ENCODE data around the gene TMPRSS15. TPM values are rescaled to one million over a fixed set of nuclear protein-coding genes. Genes with fewer than 3 reads are reported as not detected.

The TMPRSS15 gene
- total RNA-seq, 2 experiments from 2014 or later: not detected

DNA sequence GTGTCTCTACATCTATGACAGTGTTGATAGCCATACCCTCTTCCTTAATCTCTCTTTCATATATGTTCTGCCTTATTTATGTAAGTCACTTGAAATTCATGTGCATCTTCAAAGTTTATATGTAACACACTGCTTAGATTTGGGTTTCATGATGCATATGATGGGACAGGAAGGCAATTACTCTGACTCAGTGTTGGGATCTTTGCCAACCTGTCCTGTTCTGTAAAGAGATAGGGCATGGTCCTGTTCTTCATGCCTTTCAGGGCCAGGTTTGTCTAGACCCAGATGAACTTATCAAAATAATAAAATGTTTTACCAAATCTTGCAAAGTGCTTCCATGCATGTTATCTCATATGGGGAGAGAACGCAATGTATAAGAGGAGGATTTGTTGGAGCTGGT is 69.5 kb downstream of the TMPRSS15 start:
- Mint-ChIP-seq H3K4me3 (no peak overlapping the region), H3K4me1 (ENCODE audit: low read depth) (no peaks in the 10 kb centered on the region), H3K27ac (no peak overlapping the region), H3K27me3 (no peaks in the 10 kb centered on the region), H3K9me3 (no peaks in the 10 kb centered on the region), H3K36me3 (no peaks in the 10 kb centered on the region)
- intact Hi-C loops (cut with micrococcal nuclease): no loop called here
- CTCF ChIA-PET: no interaction called here
- POLR2A ChIA-PET: no interaction called here
- no peak for DNase-seq

DNA sequence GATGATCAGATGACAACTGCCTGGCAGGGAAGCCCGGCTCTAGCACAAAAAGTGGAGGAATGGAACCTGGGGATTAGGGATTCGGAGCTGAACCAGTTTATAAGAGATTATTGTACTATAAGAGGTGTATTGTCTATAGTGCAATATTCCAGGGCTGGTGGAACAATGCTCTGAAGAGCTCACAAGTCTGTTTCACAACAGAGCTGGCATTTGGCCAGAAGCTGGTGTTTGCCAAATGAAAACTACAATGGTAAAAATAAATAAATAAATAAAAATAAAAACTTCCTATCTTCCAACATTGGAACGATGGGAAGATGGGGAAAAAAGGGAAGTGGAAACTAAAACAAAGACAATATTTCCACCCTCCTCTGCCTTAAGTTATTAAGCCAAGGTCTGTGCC is 85.4 kb downstream of the TMPRSS15 start:
- no peaks in the 10 kb centered on the region for H3K36me3 Mint-ChIP-seq
- H3K4me3 Mint-ChIP-seq: no peak overlapping the region
- no peaks in the 10 kb centered on the region for H3K4me1 Mint-ChIP-seq (ENCODE audit: low read depth)
- no peak overlapping the region for H3K27ac Mint-ChIP-seq
- H3K9me3 Mint-ChIP-seq: peaks cover 8% of the 10 kb centered on the region
- H3K27me3 Mint-ChIP-seq: no peaks in the 10 kb centered on the region
- intact Hi-C loops (cut with micrococcal nuclease): no loop called here
- DNase-seq: no peak
- CTCF ChIA-PET: no interaction called here
- POLR2A ChIA-PET: no interaction called here

DNA sequence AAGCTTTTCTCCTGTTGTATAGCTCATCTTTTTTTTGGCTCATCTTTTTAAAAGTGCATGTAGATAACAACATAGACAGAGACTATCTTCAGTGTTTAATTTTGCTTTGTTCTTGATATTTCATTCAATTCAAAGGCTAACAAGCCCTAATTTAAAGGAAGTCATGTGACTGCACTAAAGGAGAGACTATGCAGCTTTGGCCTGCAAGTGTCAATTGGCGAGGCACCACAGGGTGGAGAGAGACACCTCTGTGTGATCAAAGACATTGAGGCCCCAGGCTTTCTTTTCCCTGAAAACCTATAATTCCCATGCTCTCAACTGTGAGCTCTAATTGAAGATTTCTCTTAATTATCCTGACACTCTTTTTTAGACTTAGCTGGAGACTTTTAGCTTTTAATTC is 105.4 kb downstream of the TMPRSS15 start:
- Mint-ChIP-seq H3K4me1 (ENCODE audit: low read depth) (no peaks in the 10 kb centered on the region), H3K9me3 (no peaks in the 10 kb centered on the region), H3K4me3 (no peak overlapping the region), H3K36me3 (no peaks in the 10 kb centered on the region), H3K27ac (no peak overlapping the region), H3K27me3 (no peaks in the 10 kb centered on the region)
- ChIA-PET CTCF (no interaction called here), POLR2A (no interaction called here)
- intact Hi-C loops (cut with micrococcal nuclease): no loop called here
- DNase-seq: no peak

DNA sequence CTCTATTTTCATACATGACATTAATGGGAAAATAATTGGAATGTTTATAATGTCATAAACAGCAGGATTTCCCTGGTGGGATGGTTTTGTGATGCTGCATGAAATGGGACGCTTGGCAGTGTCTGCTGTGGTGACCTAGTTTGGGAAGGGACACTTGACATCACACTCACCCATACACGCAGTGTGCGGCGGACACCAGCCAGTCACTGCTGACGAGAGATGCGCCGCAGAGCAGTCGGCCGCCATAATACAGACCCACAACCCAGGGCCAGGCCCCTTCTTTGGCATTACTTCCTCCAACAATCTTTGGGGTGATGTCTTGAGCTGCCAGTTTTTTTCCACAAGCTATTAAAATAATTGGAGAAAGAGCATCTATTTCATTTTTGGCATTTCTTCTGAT is 109.5 kb downstream of the TMPRSS15 start:
- POLR2A ChIA-PET: no interaction called here
- H3K9me3 Mint-ChIP-seq: no peaks in the 10 kb centered on the region

DNA sequence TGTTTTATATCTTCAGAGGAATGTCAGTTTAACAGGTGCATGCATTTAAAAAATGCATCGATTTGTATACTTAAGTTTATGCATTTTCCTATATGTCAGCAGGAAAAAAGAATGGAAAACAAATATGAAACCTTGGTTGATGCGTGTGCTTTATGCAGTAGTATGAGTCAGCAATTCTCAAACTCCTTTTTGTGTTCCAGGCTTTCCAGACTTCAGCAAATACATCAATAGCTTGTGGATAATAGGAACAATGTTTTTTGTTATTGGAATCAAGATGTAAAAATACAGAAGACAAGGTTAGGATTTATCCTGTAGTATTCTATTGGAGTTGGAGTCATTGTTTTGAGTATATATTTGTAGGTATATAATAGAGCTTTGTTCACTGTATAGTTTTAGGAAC is 113.7 kb downstream of the TMPRSS15 start:
- intact Hi-C loops (cut with micrococcal nuclease): no loop called here
- Mint-ChIP-seq H3K9me3 (no peaks in the 10 kb centered on the region), H3K27me3 (no peaks in the 10 kb centered on the region), H3K27ac (no peak overlapping the region), H3K4me3 (no peak overlapping the region), H3K4me1 (ENCODE audit: low read depth) (no peaks in the 10 kb centered on the region), H3K36me3 (no peaks in the 10 kb centered on the region)
- DNase-seq: no peak
- ChIA-PET CTCF (no interaction called here), POLR2A (no interaction called here)

More for the DNA sequence above, 109.5 kb downstream of the TMPRSS15 start:
- DNase-seq: no peak
- Mint-ChIP-seq H3K4me3 (no peak overlapping the region), H3K27me3 (no peaks in the 10 kb centered on the region), H3K36me3 (no peaks in the 10 kb centered on the region), H3K4me1 (ENCODE audit: low read depth) (no peaks in the 10 kb centered on the region), H3K27ac (no peak overlapping the region)
- intact Hi-C loops (cut with micrococcal nuclease): no loop called here
- CTCF ChIA-PET: no interaction called here

DNA sequence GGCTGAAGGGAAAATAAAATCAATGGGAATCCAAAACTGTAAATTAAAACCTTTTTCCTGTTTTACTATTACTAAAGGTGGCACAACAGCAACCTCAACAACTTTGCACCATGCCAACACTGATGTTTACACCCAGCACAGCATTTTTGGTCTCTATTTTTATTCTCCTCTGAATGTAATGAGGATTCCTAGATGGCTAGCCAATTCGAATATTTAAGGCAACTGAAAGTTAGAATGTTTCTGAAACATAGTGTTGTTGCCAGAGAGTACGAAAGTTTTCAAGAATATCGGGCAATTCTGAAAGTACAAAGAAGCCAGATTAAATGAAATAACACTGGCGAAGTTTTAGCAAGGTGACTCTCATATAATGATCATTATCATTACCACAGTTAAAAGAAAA is 118.2 kb downstream of the TMPRSS15 start:
- Mint-ChIP-seq H3K27ac (no peak overlapping the region), H3K4me1 (ENCODE audit: low read depth) (no peaks in the 10 kb centered on the region), H3K4me3 (no peak overlapping the region), H3K9me3 (no peaks in the 10 kb centered on the region), H3K36me3 (no peaks in the 10 kb centered on the region), H3K27me3 (no peaks in the 10 kb centered on the region)
- intact Hi-C loops (cut with micrococcal nuclease): no loop called here
- ChIA-PET POLR2A (no interaction called here), CTCF (no interaction called here)
- no peak for DNase-seq

DNA sequence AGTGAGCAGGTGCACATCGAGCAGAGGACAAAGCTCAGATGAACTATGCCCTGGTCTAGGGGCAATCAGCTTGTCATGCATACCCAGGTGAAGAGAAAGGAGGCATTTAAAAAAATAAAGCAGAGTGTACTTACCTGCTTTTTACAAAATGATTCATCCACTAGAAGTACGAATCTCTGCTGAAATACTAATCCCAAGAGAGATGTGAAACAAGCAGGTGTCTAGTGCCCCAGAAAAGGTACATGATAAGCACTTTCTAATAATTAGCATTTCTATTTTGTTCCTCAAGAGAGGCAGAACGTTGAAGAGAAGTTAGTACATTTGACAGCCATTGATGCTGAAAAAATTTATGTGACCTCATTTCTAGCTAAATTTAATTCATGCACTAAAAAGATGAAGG is 127.8 kb downstream of the TMPRSS15 start:
- H3K4me1 Mint-ChIP-seq (ENCODE audit: low read depth): no peaks in the 10 kb centered on the region
- intact Hi-C loops (cut with micrococcal nuclease): no loop called here
- no peaks in the 10 kb centered on the region for H3K36me3 Mint-ChIP-seq
- H3K9me3 Mint-ChIP-seq: no peaks in the 10 kb centered on the region
- POLR2A ChIA-PET: no interaction called here
- no peak overlapping the region for H3K27ac Mint-ChIP-seq
- H3K27me3 Mint-ChIP-seq: no peaks in the 10 kb centered on the region
- CTCF ChIA-PET: no interaction called here
- DNase-seq: no peak
- no peak overlapping the region for H3K4me3 Mint-ChIP-seq

DNA sequence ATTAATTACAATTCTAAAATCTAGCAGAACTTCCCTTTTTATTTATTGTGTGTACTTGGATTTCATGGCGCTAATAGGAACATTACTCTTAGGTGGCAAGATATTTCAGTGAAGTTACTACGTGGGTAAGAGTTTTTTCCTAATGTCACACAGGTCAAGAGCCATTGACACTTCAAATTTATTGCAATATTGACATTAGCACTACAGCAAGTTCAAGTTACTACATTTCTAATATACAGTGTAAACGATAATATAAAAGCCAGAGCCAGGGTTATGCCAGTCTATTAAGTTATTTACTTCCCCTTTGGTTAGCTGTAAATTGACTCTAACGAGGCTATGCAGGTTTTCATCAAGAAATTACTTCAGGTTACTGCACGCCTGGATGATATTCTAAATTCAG is 129.2 kb downstream of the TMPRSS15 start:
- intact Hi-C loops (cut with micrococcal nuclease): no loop called here
- Mint-ChIP-seq H3K36me3 (no peaks in the 10 kb centered on the region), H3K27ac (no peak overlapping the region), H3K4me1 (ENCODE audit: low read depth) (no peaks in the 10 kb centered on the region), H3K4me3 (no peak overlapping the region), H3K9me3 (no peaks in the 10 kb centered on the region), H3K27me3 (no peaks in the 10 kb centered on the region)
- no peak for DNase-seq
- ChIA-PET POLR2A (no interaction called here), CTCF (no interaction called here)

DNA sequence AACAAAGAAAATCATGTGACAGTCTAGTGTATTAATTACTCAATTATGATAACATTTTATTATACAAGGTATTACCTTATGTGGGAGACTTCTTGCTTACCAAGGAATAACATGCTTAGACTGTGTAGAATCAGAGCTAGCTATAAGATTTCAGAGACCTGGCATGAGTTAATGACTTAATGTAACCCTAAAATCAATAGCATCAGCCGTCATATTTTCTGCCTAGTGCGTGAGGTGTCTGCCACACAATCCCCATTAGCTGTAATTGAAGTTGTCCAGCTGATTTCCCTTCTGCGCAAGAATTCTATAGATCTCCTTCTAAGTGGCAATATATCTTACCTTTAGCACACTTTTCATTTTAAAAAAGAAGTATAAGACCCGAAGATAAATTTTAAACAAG is 130.2 kb downstream of the TMPRSS15 start:
- Mint-ChIP-seq H3K4me1 (ENCODE audit: low read depth) (no peaks in the 10 kb centered on the region), H3K27me3 (no peaks in the 10 kb centered on the region), H3K27ac (no peak overlapping the region), H3K9me3 (peaks cover under 1% of the 10 kb centered on the region), H3K4me3 (no peak overlapping the region), H3K36me3 (no peaks in the 10 kb centered on the region)
- intact Hi-C loops (cut with micrococcal nuclease): no loop called here
- no peak for DNase-seq
- POLR2A ChIA-PET: no interaction called here
- CTCF ChIA-PET: no interaction called here

DNA sequence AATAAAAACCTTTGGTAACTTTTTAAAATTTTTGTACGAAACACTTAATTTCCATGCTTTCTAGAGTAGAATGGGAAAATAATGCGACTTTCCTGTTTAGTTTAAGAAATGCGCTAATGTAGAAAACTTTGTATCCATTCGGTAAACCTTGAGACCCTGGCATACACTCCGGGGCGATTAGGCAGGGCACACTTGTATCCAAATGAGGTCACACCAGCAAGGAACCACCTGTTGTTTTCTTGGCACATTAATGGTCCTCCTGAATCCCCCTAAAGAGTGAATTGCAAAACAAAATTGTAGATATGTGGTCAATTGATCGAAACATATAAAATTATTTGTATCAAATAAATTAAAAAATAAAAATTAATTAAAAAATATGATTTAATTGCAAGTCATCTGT is 133.7 kb downstream of the TMPRSS15 start:
- Mint-ChIP-seq H3K4me1 (ENCODE audit: low read depth) (no peaks in the 10 kb centered on the region), H3K36me3 (no peaks in the 10 kb centered on the region), H3K4me3 (no peak overlapping the region), H3K9me3 (peaks cover 2% of the 10 kb centered on the region), H3K27me3 (no peaks in the 10 kb centered on the region), H3K27ac (no peak overlapping the region)
- DNase-seq: no peak
- CTCF ChIA-PET: no interaction called here
- POLR2A ChIA-PET: no interaction called here
- intact Hi-C loops (cut with micrococcal nuclease): no loop called here

DNA sequence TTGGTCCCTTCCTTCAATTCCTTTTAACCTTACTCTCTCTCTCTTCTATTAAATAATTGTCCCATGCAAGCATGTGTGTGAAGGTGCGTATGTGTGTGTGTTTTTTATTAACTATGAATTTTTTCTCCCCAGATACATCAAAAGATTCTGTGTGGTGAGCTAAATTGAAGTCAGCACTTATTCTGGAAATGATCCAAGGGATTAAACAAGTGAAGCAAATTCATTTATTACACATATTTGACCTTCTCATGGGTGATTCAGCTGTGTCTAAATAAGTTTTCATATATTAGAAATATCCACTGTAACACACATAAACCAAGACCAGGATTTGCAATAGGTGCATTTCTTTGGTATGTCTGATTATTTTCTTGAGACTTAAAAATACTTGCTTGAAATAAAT is 134.7 kb downstream of the TMPRSS15 start:
- CTCF ChIA-PET: no interaction called here
- H3K4me1 Mint-ChIP-seq (ENCODE audit: low read depth): no peaks in the 10 kb centered on the region
- no peak for DNase-seq
- no peaks in the 10 kb centered on the region for H3K27me3 Mint-ChIP-seq
- H3K4me3 Mint-ChIP-seq: no peak overlapping the region
- H3K9me3 Mint-ChIP-seq: peaks cover 2% of the 10 kb centered on the region
- no peak overlapping the region for H3K27ac Mint-ChIP-seq
- POLR2A ChIA-PET: no interaction called here
- intact Hi-C loops (cut with micrococcal nuclease): no loop called here
- H3K36me3 Mint-ChIP-seq: no peaks in the 10 kb centered on the region

DNA sequence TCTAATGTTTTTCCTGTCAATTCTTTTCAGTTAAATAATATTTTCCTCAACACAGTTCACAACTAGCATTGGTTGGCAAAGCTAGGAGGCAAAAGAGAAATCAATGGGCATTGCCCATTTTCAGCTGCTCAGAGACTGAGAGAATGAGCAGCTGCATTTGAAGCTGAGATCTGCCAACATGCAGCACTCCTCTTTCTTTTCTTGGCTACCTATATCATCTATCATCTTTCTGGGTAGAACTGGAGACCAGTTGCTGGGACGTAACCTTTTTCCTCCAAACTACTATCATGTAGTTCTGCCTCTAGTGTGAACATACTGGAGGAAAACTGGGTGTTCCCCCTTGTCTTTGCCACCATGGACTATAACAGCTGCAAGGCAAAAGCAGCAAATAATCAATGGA is 136.1 kb downstream of the TMPRSS15 start:
- Mint-ChIP-seq H3K27me3 (no peaks in the 10 kb centered on the region), H3K9me3 (peaks cover 2% of the 10 kb centered on the region), H3K4me3 (no peak overlapping the region), H3K27ac (no peak overlapping the region), H3K4me1 (ENCODE audit: low read depth) (no peaks in the 10 kb centered on the region), H3K36me3 (no peaks in the 10 kb centered on the region)
- DNase-seq: no peak
- CTCF ChIA-PET: interaction anchor here (0.6 kb wide), 1 partner anchor 84 kb away, joined by 3 read pairs; no protein-coding TSS in a partner anchor
- POLR2A ChIA-PET: no interaction called here
- intact Hi-C loops (cut with micrococcal nuclease): no loop called here

DNA sequence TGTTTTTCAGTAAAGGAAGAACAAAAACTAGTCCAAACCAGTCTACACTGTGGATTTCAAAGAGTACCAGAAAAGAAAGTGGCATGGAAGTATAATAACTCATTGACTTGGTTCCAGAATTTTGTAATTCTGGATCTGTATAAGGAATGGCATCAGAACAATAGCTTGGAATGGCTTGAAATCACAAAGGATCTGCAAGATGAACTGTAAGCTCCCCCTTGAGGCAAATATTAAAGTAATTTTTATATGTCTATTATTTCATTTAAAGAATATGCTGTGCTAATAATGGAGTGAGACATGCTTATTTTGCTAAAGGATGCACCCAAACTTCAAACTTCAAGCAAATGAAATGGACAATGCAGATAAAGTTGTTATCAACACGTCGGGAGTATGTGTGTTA is 137.6 kb downstream of the TMPRSS15 start:
- Mint-ChIP-seq H3K4me1 (ENCODE audit: low read depth) (no peaks in the 10 kb centered on the region), H3K27ac (no peak overlapping the region), H3K9me3 (peaks cover 2% of the 10 kb centered on the region), H3K4me3 (no peak overlapping the region), H3K27me3 (no peaks in the 10 kb centered on the region), H3K36me3 (no peaks in the 10 kb centered on the region)
- CTCF ChIA-PET: no interaction called here
- DNase-seq: no peak
- intact Hi-C loops (cut with micrococcal nuclease): no loop called here
- POLR2A ChIA-PET: no interaction called here

DNA sequence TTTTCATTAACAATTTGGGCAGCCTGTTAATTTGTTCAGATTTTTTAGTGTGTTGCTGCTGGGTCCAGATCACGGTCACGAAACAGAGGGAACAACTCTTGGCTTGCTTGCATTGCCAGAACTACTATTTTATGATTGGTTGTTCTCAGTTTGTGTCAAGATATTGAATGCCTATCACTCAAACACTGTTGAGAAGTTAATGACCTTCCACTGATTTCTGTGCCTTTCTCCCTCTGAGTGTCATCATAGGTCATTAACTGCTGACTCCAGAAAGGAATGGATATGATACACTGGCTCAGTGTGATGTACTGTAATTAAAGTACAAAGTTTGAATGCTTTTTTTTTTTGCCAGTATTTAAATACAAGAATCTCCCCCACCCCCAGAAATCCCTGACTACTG is 149.8 kb downstream of the TMPRSS15 start:
- no peaks in the 10 kb centered on the region for H3K4me1 Mint-ChIP-seq (ENCODE audit: low read depth)
- ChIA-PET POLR2A (no interaction called here), CTCF (no interaction called here)
- no peak for DNase-seq
- no peaks in the 10 kb centered on the region for H3K27me3 Mint-ChIP-seq
- intact Hi-C loops (cut with micrococcal nuclease): no loop called here
- no peak overlapping the region for H3K27ac Mint-ChIP-seq
- H3K4me3 Mint-ChIP-seq: no peak overlapping the region
- no peaks in the 10 kb centered on the region for H3K36me3 Mint-ChIP-seq
- H3K9me3 Mint-ChIP-seq: no peaks in the 10 kb centered on the region

All from activated CD4-positive, alpha-beta memory T cell treated with anti-CD3 and anti-CD28 coated beads for 36 hours (primary cell).